K562 (cell line): ENCODE data around the gene AP3S2. TPM values are rescaled to one million over a fixed set of nuclear protein-coding genes. Genes with fewer than 3 reads are reported as not detected.

ENCODE experiments used
- CEBPZ ChIP-seq: fragments of 150-350 bp; IDR thresholded peaks from 2 replicates; pipeline ENCODE4 v1.6.1; 2014; ENCODE audit warnings: low read depth, mild to moderate bottlenecking, low read length, borderline replicate concordance
- FUS ChIP-seq: fragments of 200-400 bp; formaldehyde crosslinking; optimal IDR thresholded peaks from 2 replicates; pipeline ENCODE3; 2017; ENCODE audit warnings: low read depth, low read length
- NR0B1 ChIP-seq: fragments of 450-650 bp; IDR thresholded peaks from one replicate; pipeline ENCODE4 v1.6.1; 2018; ENCODE audit warnings: mild to moderate bottlenecking, moderate library complexity; ENCODE audit not compliant: partially characterized antibody
- PBX2 ChIP-seq, 2 experiments: IDR thresholded peaks in 1 of 2; conservative IDR thresholded peaks in 1 of 2; 2 replicates each; pipeline ENCODE4 v1.6.1; 2016; ENCODE audit warnings: low read depth in 2 of 2, mild to moderate bottlenecking in 1 of 2, missing compliant biosample characterization in 1 of 2, missing genetic modification characterization in 1 of 2, moderate library complexity in 1 of 2
- POLR2H ChIP-seq: IDR thresholded peaks from 2 replicates; pipeline ENCODE4 v1.6.1; 2016; ENCODE audit warnings: missing genetic modification characterization, low read depth, mild to moderate bottlenecking, control low read depth, missing compliant biosample characterization, moderate library complexity
- U2AF1 ChIP-seq: fragments of 200-400 bp; formaldehyde crosslinking; optimal IDR thresholded peaks from 2 replicates; pipeline ENCODE3; 2017; ENCODE audit warnings: mild to moderate bottlenecking, low read depth, low read length, moderate library complexity
- ZNF133 ChIP-seq: fragments of 250-450 bp; sonication (Bioruptor Pico); IDR thresholded peaks from 2 replicates; pipeline ENCODE4 v1.4.0; 2020; ENCODE audit warnings: mild to moderate bottlenecking
- ZNF174 ChIP-seq: fragments of 250-450 bp; sonication (Bioruptor Pico); IDR thresholded peaks from 2 replicates; pipeline ENCODE4 v1.4.0; 2020; ENCODE audit warnings: mild to moderate bottlenecking
- ZNF778 ChIP-seq: fragments of 450-650 bp; formaldehyde crosslinking; IDR thresholded peaks from 2 replicates; pipeline ENCODE4 v1.4.0; 2020; ENCODE audit warnings: mild to moderate bottlenecking, moderate library complexity
- polyA plus RNA-seq, 8 experiments: library from polyadenylated mRNA; depleted of rRNA in 4 of 8; stranded (reverse) in 5 of 8; unstranded in 3 of 8; fragments of >200 nt; fragmentation: Nextera tagmentation in 2 of 8; fragmentation: Illumina TruSeq in 1 of 8; extraction: Ambion mirVana in 2 of 8; extraction: Trizol in 1 of 8; gene quantifications; 2 replicates each; pipeline versions ENCODE4 v1.2.1 to v1.2.3, GENCODE V29; 2011 to 2014; ENCODE audit warnings: inconsistent platforms in 1 of 8, missing spikeins in 1 of 8
- total RNA-seq, 7 experiments: library from RNA; depleted of rRNA in 6 of 7; stranded (reverse); fragments of >200 nt in 6 of 7; fragmentation: Illumina TruSeq in 2 of 7; extraction: Trizol in 2 of 7; gene quantifications; 2 replicates each; pipeline versions ENCODE4 v1.2.1 to v1.2.3, GENCODE V29; 2011 to 2021; ENCODE audit warnings: low replicate concordance in 1 of 7
- TF ChIP-seq, protein P1 (sequence below), 3 experiments: fragments of 200-800 bp in 1 of 3; sonication (Bioruptor generic) in 1 of 3; sonication (generic) in 1 of 3; formaldehyde crosslinking in 1 of 3; IDR thresholded peaks; 2 replicates each; pipeline versions ENCODE4 v1.6.1 to v1.8.0; 2016 to 2022; ENCODE audit warnings: mild to moderate bottlenecking in 2 of 3, missing compliant biosample characterization in 2 of 3, missing genetic modification characterization in 2 of 3, missing genetic modification reagents in 1 of 3
- TF ChIP-seq, protein P2 (sequence below): sonication (generic); formaldehyde crosslinking; IDR thresholded peaks from 2 replicates; pipeline ENCODE4 v1.8.0; 2022; ENCODE audit warnings: mild to moderate bottlenecking, missing genetic modification reagents

Gene AP3S2
- total and polyA plus RNA-seq, 9 of the 15 experiments (the other 6 are each of a cell fraction or from before 2014, with no cell fraction given): 16.4 to 54.1 (median 37.4) TPM

DNA sequence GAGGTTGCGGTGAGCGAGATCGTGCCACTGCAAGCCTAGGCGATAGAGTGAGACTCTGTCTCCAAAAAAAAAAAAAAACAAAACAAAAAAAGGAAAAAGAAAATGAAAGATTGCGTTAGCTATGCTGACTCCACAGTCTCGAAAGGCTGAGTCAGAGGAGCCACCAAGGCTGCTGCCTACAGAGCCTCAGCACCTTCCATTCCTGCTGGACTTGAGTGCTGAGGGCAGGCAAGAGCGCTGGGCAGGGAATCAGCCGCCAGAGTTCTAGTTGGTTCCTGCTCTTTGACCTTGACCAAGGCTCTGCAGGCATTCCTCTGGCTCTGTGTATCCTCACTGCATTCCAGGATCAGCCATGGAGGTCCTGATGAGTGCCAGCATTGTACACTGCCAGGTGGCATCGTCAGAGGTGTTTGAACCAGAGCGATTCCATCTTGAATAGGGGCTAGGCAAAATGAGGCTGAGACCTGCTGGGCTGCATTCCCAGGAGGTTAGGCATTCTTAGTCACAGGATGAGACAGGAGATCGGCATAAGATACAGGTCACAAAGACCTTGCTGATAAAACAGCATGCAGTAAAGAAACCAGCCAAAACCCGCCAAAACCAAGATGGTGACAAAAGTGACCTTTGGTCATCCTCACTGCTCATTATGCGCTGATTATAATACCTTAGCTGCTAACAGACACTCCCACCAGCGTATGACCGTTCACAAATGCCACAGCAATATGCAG is 111.7 kb downstream of the AP3S2 start (continued):
- TF ChIP-seq PBX2 (CRISPR knock-in tag; IDR thresholded peaks at IDR 0.05; ENCODE audit: low read depth): no peak
- TF ChIP-seq PBX2 (tag; conservative IDR thresholded peaks at IDR 0.05; ENCODE audit: low read depth): 0 out of 2 replicates have a peak, but pooled peaks have one; percentile 34
- TF ChIP-seq ZNF778: no peak
- TF ChIP-seq U2AF1: no peak
- TF ChIP-seq POLR2H (tag): no peak
- TF ChIP-seq, protein P1, sequence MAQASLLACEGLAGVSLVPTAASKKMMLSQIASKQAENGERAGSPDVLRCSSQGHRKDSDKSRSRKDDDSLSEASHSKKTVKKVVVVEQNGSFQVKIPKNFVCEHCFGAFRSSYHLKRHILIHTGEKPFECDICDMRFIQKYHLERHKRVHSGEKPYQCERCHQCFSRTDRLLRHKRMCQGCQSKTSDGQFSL (CRISPR knock-in tag; IDR thresholded peaks at IDR 0.05): no peak
- TF ChIP-seq, protein P1 (tag; IDR thresholded peaks at IDR 0.05): peak in 1 of 2 experiments; percentile 98; a peak in 2 of 4 replicates
- TF ChIP-seq, protein P2, sequence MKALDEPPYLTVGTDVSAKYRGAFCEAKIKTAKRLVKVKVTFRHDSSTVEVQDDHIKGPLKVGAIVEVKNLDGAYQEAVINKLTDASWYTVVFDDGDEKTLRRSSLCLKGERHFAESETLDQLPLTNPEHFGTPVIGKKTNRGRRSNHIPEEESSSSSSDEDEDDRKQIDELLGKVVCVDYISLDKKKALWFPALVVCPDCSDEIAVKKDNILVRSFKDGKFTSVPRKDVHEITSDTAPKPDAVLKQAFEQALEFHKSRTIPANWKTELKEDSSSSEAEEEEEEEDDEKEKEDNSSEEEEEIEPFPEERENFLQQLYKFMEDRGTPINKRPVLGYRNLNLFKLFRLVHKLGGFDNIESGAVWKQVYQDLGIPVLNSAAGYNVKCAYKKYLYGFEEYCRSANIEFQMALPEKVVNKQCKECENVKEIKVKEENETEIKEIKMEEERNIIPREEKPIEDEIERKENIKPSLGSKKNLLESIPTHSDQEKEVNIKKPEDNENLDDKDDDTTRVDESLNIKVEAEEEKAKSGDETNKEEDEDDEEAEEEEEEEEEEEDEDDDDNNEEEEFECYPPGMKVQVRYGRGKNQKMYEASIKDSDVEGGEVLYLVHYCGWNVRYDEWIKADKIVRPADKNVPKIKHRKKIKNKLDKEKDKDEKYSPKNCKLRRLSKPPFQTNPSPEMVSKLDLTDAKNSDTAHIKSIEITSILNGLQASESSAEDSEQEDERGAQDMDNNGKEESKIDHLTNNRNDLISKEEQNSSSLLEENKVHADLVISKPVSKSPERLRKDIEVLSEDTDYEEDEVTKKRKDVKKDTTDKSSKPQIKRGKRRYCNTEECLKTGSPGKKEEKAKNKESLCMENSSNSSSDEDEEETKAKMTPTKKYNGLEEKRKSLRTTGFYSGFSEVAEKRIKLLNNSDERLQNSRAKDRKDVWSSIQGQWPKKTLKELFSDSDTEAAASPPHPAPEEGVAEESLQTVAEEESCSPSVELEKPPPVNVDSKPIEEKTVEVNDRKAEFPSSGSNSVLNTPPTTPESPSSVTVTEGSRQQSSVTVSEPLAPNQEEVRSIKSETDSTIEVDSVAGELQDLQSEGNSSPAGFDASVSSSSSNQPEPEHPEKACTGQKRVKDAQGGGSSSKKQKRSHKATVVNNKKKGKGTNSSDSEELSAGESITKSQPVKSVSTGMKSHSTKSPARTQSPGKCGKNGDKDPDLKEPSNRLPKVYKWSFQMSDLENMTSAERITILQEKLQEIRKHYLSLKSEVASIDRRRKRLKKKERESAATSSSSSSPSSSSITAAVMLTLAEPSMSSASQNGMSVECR (CRISPR knock-in tag): no peak
- TF ChIP-seq CEBPZ: no peak
- peak; percentile 92 for TF ChIP-seq ZNF174 (CRISPR knock-in tag)
- TF ChIP-seq NR0B1: no peak
- TF ChIP-seq FUS: no peak
- peak; percentile 97 for TF ChIP-seq ZNF133 (CRISPR knock-in tag)
